HCT116 (cell line): ENCODE data around the gene HSPA12B. TPM values are rescaled to one million over a fixed set of nuclear protein-coding genes. Genes with fewer than 3 reads are reported as not detected.

Source experiments
- ATAC-seq: fragments of 200-7000 bp; cut with Tn5 transposase; 2 replicates; pipeline ENCODE4 v1.9.1; 2020; ENCODE audit warnings: mild to moderate bottlenecking, moderate library complexity
- BruUV-seq: library from RNA; stranded (reverse); fragments of 400-500 nt; replicated peaks from 2 replicates; lab custom pipeline; 2021; lab: Mats Ljungman, UMichigan
- CTCF ChIA-PET: fragments of 300-600 bp; sonication (Branson Sonifier 250); formaldehyde crosslinking; loops from one replicate; lab custom pipeline; 2021; ENCODE audit warnings: antibody characterized with exemption; lab: Charles Lee
- POLR2A ChIA-PET: fragments of 300-600, 350-600 bp; sonication (Branson Sonifier 250); formaldehyde crosslinking; loops from one replicate; lab custom pipeline; 2021; ENCODE audit warnings: antibody characterized with exemption; lab: Charles Lee
- RAD21 ChIA-PET, 2 experiments: fragments of 300-600 bp; sonication (Branson Sonifier 250); formaldehyde crosslinking; loops; one replicate each; lab custom pipeline; 2023; ENCODE audit warnings: low total read pairs in 2 of 2; ENCODE audit not compliant: uncharacterized antibody in 2 of 2, unreplicated experiment in 2 of 2, low non-redundant PET in 1 of 2; lab: Charles Lee
- DNase-seq: peaks from one replicate; pipeline ENCODE4 v3.0.0-alpha.2; 2010; ENCODE audit warnings: low read depth, low spot score
- H2AFZ ChIP-seq: fragments of 200-600 bp; shearing (Covaris generic), sonication (generic); 2 replicates; pipeline ENCODE4 v1.6.1; 2017; ENCODE audit warnings: low read depth, mixed run types, mixed read lengths, antibody characterized with exemption, low read length; ENCODE audit not compliant: poor library complexity, severe bottlenecking
- H3K27ac ChIP-seq: 2 replicates; pipeline ENCODE4 v1.5.1; 2012; ENCODE audit warnings: low read depth, low read length
- H3K27me3 ChIP-seq: fragments of 200-600 bp; sonication (generic); 2 replicates; pipeline ENCODE4 v1.6.1; 2016; ENCODE audit warnings: mixed run types, low read length, mixed read lengths; ENCODE audit not compliant: insufficient read depth
- H3K36me3 ChIP-seq, 2 experiments: fragments of 200-500 bp in 1 of 2; fragments of 200-600 bp in 1 of 2; sonication (Bioruptor generic) in 1 of 2; sonication (generic) in 1 of 2; 2 replicates each; pipeline versions ENCODE4 v1.5.1 to v1.6.1; 2014 to 2016; ENCODE audit warnings: low read length in 2 of 2, inconsistent platforms in 1 of 2, mixed read lengths in 1 of 2, mixed run types in 1 of 2; ENCODE audit not compliant: insufficient read depth in 2 of 2, control insufficient read depth in 1 of 2
- H3K4me1 ChIP-seq, 2 experiments: fragments of 200-600 bp in 1 of 2; sonication (generic) in 1 of 2; 2 replicates each; pipeline versions ENCODE4 v1.5.1 to v1.6.1; 2012 to 2017; ENCODE audit warnings: low read length in 2 of 2, inconsistent platforms in 1 of 2, mild to moderate bottlenecking in 1 of 2, mixed read lengths in 1 of 2, mixed run types in 1 of 2, moderate library complexity in 1 of 2; ENCODE audit not compliant: insufficient read depth in 2 of 2, control insufficient read depth in 1 of 2
- H3K4me2 ChIP-seq: fragments of 200-600 bp; sonication (generic); 2 replicates; pipeline ENCODE4 v1.6.1; 2017; ENCODE audit warnings: mixed run types, low read length, mixed read lengths
- H3K4me3 ChIP-seq, 2 experiments: fragments of 200-600 bp in 1 of 2; sonication (generic) in 1 of 2; replicated peaks in 1 of 2; 2 replicates each; pipeline ENCODE4 v1.5.1; 2011 to 2016; ENCODE audit warnings: low read length in 2 of 2, control low read depth in 1 of 2, low read depth in 1 of 2, mild to moderate bottlenecking in 1 of 2, mixed read lengths in 1 of 2, mixed run types in 1 of 2
- H3K79me2 ChIP-seq: fragments of 200-600 bp; sonication (generic); 2 replicates; pipeline ENCODE4 v1.6.1; 2017; ENCODE audit warnings: mild to moderate bottlenecking, mixed run types, low read length, moderate library complexity, mixed read lengths; ENCODE audit not compliant: insufficient read depth
- H3K9ac ChIP-seq: fragments of 200-600 bp; sonication (generic); 2 replicates; pipeline ENCODE4 v1.6.1; 2016; ENCODE audit warnings: low read length, mixed read lengths
- H3K9me2 ChIP-seq: fragments of 200-600 bp; sonication (generic), shearing (Covaris generic); 2 replicates; pipeline ENCODE4 v1.6.1; 2017; ENCODE audit warnings: mixed run types, mild to moderate bottlenecking, moderate library complexity; ENCODE audit not compliant: insufficient read depth
- H3K9me3 ChIP-seq, 2 experiments: fragments of 200-500 bp in 1 of 2; fragments of 200-600 bp in 1 of 2; sonication (Bioruptor generic) in 1 of 2; sonication (generic) in 1 of 2; 2 replicates each; pipeline ENCODE4 v1.6.1; 2014 to 2017; ENCODE audit warnings: low read length in 2 of 2, mixed read lengths in 2 of 2, inconsistent platforms in 1 of 2, low read depth in 1 of 2, mild to moderate bottlenecking in 1 of 2, mixed run types in 1 of 2, moderate library complexity in 1 of 2; ENCODE audit not compliant: control insufficient read depth in 1 of 2, insufficient read depth in 1 of 2
- H4K20me1 ChIP-seq: fragments of 200-600 bp; sonication (generic), shearing (Covaris generic); 2 replicates; pipeline ENCODE4 v1.6.1; 2017; ENCODE audit warnings: mixed run types, mild to moderate bottlenecking, moderate library complexity; ENCODE audit not compliant: insufficient read depth
- ATF3 ChIP-seq: IDR thresholded peaks from 2 replicates; pipeline ENCODE4 v1.6.1; 2012
- EGR1 ChIP-seq: IDR thresholded peaks from 2 replicates; pipeline ENCODE4 v1.6.1; 2012; ENCODE audit warnings: low read depth
- MAX ChIP-seq: IDR thresholded peaks from 2 replicates; pipeline ENCODE4 v1.6.1; 2012
- ZBTB33 ChIP-seq: IDR thresholded peaks from 2 replicates; pipeline ENCODE4 v1.6.1; 2011; ENCODE audit warnings: mild to moderate bottlenecking, low read length, moderate library complexity; ENCODE audit not compliant: insufficient replicate concordance; ENCODE audit errors: extremely low read depth
- ZNF274 ChIP-seq: fragments of 200-500 bp; sonication (Bioruptor generic); IDR thresholded peaks from 2 replicates; pipeline ENCODE4 v1.6.1; 2014; ENCODE audit warnings: mild to moderate bottlenecking, low read depth, low read length, inconsistent platforms
- intact Hi-C: fragments of 100-400 bp; cut with micrococcal nuclease; formaldehyde crosslinking; loops from 2 replicates; pipeline ENCODE4 v1.10.0; 2022
- total RNA-seq: library from RNA; stranded (reverse); gene quantifications from one replicate; pipeline ENCODE4 v1.2.1, GENCODE V29; 2021; ENCODE audit not compliant: unreplicated experiment

Gene HSPA12B
- total RNA-seq, 1 experiment from 2014 or later = not detected

- no peak for ATAC-seq
- H3K27me3 ChIP-seq = no peaks in the 10 kb centered on the region
Measured at GRCh38 chr20:3748073-3748472, 15.6 kb downstream of the HSPA12B start.

More at GRCh38 chr20:3748073-3748472, 15.6 kb downstream of the HSPA12B start:
- intact Hi-C loops = no loop called here
- RAD21 ChIA-PET = no interaction called here
- H4K20me1 ChIP-seq = no peaks in the 10 kb centered on the region
- no peak overlapping the region for H3K9ac ChIP-seq
- peaks cover 9 to 23% of the 10 kb centered on the region in 2 experiments for H3K4me1 ChIP-seq
- DNase-seq = no peak
- H3K9me3 ChIP-seq = no peaks in the 10 kb centered on the region
- no peak overlapping the region for H3K4me2 ChIP-seq
- H2AFZ ChIP-seq = no peak overlapping the region
- peaks cover 0 to 8% of the 10 kb centered on the region in 2 experiments; a peak in 2 of 4 replicates for H3K36me3 ChIP-seq
- TF ChIP-seq MAX (no peak), ATF3 (no peak), EGR1 (no peak), ZNF274 (no peak), ZBTB33 (no peak)
- H3K4me3 ChIP-seq = no peak overlapping the region
- CTCF ChIA-PET = interaction anchor here (0.7 to 3.8 kb wide), 4 partner anchors 13 to 33 kb away, joined by 3 to 9 read pairs (median 4); partner anchors contain the start of genes ADISSP and SPEF1
- H3K79me2 ChIP-seq = no peaks in the 10 kb centered on the region
- POLR2A ChIA-PET = no interaction called here
- no TSS peak for BruUV-seq
- H3K9me2 ChIP-seq = no peaks in the 10 kb centered on the region
- H3K27ac ChIP-seq = no peak overlapping the region
